Heart right ventricle (tissue), 16 donors: ENCODE results near the gene LDLRAD4. TPM values are rescaled to one million over a fixed set of nuclear protein-coding genes. Genes with fewer than 3 reads are reported as not detected.

Experiments
- ATAC-seq, 8 donors: fragments of 200-7000 bp; cut with Tn5 transposase; one replicate each; pipeline ENCODE4 v1.9.1; 2020; ENCODE audit warnings: mild to moderate bottlenecking in 8 of 8, moderate library complexity in 8 of 8, moderate number of reproducible peaks in 1 of 8
- DNase-seq, 2 donors: peaks; one replicate each; pipeline ENCODE4 v3.0.0-alpha.2; 2020
- H3K27ac ChIP-seq, 10 donors: fragments of 200-600 bp; sonication (generic) in 2 of 10; one replicate each; pipeline versions ENCODE4 v1.5.0 to v1.8.0; 2020 to 2022; ENCODE audit warnings: mild to moderate bottlenecking in 3 of 10
- H3K27me3 ChIP-seq, 7 donors: fragments of 200-600 bp; one replicate each; pipeline ENCODE4 v1.8.0; 2021 to 2022; ENCODE audit warnings: mild to moderate bottlenecking in 2 of 7
- H3K36me3 ChIP-seq, 9 donors: fragments of 200-600 bp; sonication (generic) in 1 of 9; one replicate each; pipeline versions ENCODE4 v1.5.0 to v1.8.0; 2020 to 2022; ENCODE audit warnings: mild to moderate bottlenecking in 2 of 9
- H3K4me1 ChIP-seq, 9 donors: fragments of 200-600 bp; sonication (generic) in 1 of 9; one replicate each; pipeline versions ENCODE4 v1.5.0 to v1.8.0; 2020 to 2022; ENCODE audit warnings: mild to moderate bottlenecking in 4 of 9
- H3K4me3 ChIP-seq, 10 donors: fragments of 200-600 bp; sonication (generic) in 2 of 10; one replicate each; pipeline versions ENCODE4 v1.5.0 to v1.8.0; 2020 to 2022; ENCODE audit warnings: mild to moderate bottlenecking in 7 of 10, moderate library complexity in 2 of 10
- H3K9me3 ChIP-seq, 11 donors: fragments of 200-600 bp in 10 of 11; sonication (generic) in 2 of 11; one replicate each; pipeline versions ENCODE4 v1.5.0 to v1.8.0; 2013 to 2022; ENCODE audit warnings: mild to moderate bottlenecking in 2 of 11, control low read depth in 1 of 11, moderate library complexity in 1 of 11
- WGBS, 2 donors: extraction: QIAGEN DNeasy Blood & Tissue Kit; methylation state at CpG; one replicate each; pipeline ENCODE4 v1.1.7; 2013; ENCODE audit warnings: inconsistent platforms in 1 of 2; 5-methylcytosine and 5-hydroxymethylcytosine counted together
- intact Hi-C, 10 donors: fragments of 100-400 bp; cut with DNase I; formaldehyde crosslinking; loops; one replicate each; pipeline versions ENCODE4 v1.11.1 to v1.14.2; 2022
- polyA plus RNA-seq, 2 donors: library from polyadenylated mRNA; stranded (reverse); fragments of 200-250 nt; gene quantifications; one replicate each; pipeline ENCODE4 v1.2.3, GENCODE V29; 2013
- total RNA-seq, 10 donors: library from RNA; stranded (reverse); fragmentation: NEBNext Ultra II Directional in 3 of 10; extraction: Animal tissue kit (Norgen Biotek cat#: 25700) in 3 of 10; gene quantifications; one replicate each; pipeline versions ENCODE4 v1.2.1 to v1.2.4, GENCODE V29; 2021 to 2023
- TF ChIP-seq, protein P1 (sequence below), 9 donors: fragments of 200-600 bp; sonication (generic) in 2 of 9; IDR thresholded peaks; one replicate each; pipeline versions ENCODE4 v1.5.0 to v1.8.0; 2021 to 2022; ENCODE audit warnings: antibody characterized with exemption in 9 of 9, mild to moderate bottlenecking in 5 of 9, moderate library complexity in 1 of 9
- donor health status: Arrhythmogenic right ventricular cardiomyopathy.
- donor health status: ischemic (EF 13 %, LVEDD 7.1; RV severe dilation, severe dysfunction).
- donor health status: healthy with polysubstance abuse.
- donor health status: DM: no; HTN: yes; CAD: no.
- donor health status: DM: no; HTN: no; CAD: no.
- donor health status: ischemic (EF 25% LVEDD 6.9; RV normal size, moderate dysfunction).
- donor health status: ischemic (EF 25% LVEDD 5.7; RV mildly dilated, moderate dysfunction).
- donor health status: healthy.
- donor health status: DM: yes; HTN: yes; CAD: no.
- donor health status: Ischemic cardiomyopathy.
- donor health status: ischemic (EF 35%, LVEDD 5.7; RV mildly dilated, moderate dysfunction).
- donor health status: nonischemic (EF 11% LVEDD 7.7; RV severe dilation, severe dysfunction).
- donor health status: DM: yes; HTN: yes; CAD: no.
- donor health status: PGD.
- donor health status: ischemic (EF 29% LVEDD 5.4; RV normal size, mild dysfunction).
- donor health status: nonischemic (EF 23%, LVEDD 6.1; RV moderate dilation, normal function).

LDLRAD4 gene
- total and polyA plus RNA-seq, 12 donors = 5.4 to 74.6 (median 34.6) TPM

DNA sequence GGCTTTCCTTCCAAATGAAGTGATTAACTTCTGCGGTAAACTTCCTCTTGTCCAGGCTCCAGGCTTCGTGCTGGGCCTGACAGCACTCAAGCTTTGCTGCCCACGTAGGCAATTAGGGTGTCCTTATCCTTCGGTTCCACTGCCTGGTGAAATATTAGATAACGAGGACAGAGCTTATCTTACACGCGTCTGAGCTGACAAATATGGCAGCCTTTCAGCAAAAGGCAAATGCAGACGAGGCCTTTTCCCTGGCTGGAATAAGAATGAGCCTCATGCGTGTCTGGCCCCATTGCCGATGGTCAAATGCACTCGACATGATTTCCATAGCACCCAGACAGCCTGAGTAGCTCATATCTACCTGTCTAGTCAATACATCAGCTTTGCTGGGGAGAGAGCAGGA lies 366.3 kb downstream of the LDLRAD4 start:
- Histone ChIP-seq H3K36me3 (no peaks in the 10 kb centered on the region), H3K4me1 (peaks cover 0 to 54% (median 29%) of the 10 kb centered on the region in 9 donors), H3K4me3 (no peak overlapping the region), H3K27ac (peak overlapping the region in 6 of 10 donors; percentile 2 to 58 (median 22)), H3K27me3 (no peaks in the 10 kb centered on the region), H3K9me3 (no peaks in the 10 kb centered on the region)
- ATAC-seq (peak; percentile 44 to 89 (median 74)), DNase-seq (no peak)
- 23 to 34% methylated on average over 11 of the region's 11 CpGs for WGBS, 2 donors
- TF ChIP-seq, protein P1, sequence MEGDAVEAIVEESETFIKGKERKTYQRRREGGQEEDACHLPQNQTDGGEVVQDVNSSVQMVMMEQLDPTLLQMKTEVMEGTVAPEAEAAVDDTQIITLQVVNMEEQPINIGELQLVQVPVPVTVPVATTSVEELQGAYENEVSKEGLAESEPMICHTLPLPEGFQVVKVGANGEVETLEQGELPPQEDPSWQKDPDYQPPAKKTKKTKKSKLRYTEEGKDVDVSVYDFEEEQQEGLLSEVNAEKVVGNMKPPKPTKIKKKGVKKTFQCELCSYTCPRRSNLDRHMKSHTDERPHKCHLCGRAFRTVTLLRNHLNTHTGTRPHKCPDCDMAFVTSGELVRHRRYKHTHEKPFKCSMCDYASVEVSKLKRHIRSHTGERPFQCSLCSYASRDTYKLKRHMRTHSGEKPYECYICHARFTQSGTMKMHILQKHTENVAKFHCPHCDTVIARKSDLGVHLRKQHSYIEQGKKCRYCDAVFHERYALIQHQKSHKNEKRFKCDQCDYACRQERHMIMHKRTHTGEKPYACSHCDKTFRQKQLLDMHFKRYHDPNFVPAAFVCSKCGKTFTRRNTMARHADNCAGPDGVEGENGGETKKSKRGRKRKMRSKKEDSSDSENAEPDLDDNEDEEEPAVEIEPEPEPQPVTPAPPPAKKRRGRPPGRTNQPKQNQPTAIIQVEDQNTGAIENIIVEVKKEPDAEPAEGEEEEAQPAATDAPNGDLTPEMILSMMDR (IDR thresholded peaks at IDR 0.05) = no peak
- intact Hi-C loops = loop anchor here in 1 of 10 donors (2.0 kb wide), 1 partner anchor 26 kb away; no protein-coding TSS in a partner anchor

DNA sequence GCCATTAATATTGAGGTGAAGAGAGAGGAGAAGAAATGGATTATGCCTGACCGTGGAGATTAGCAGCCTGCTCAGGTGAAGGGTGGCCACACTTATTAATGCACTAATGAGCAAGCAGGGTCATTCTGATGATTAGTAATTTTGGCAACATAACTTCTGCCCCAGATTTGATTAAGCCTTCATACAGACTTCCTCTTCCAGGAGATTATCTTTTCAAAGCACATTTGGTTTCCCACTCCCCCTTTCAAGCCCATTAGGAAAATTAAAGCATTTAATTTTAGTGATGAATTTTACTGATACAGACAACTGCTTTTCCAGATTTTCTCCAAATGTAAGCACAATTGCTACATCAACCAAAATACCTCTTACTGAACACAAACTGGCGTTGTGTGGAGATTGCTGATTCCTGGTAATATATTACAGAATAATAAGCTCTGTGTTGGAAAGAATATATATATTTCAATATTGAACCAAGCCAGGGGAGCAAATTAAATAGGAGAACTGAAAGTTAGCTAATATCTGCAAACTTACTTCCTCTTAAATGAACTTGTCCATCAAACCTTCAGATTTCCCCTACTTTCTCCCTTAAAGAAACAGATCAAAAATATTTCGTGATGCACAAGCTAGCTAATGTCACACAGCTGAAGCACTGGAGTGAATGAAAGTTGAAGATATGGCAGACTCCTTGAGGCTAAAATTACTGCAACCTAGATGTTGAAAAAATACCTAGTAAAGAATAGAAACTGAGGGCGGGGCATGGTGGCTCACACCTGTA lies 367.0 kb downstream of the LDLRAD4 start:
- intact Hi-C loops = loop anchor here in 1 of 10 donors (2.0 kb wide), 1 partner anchor 25 kb away; no protein-coding TSS in a partner anchor
- no peaks in the 10 kb centered on the region for H3K27me3 ChIP-seq

DNA sequence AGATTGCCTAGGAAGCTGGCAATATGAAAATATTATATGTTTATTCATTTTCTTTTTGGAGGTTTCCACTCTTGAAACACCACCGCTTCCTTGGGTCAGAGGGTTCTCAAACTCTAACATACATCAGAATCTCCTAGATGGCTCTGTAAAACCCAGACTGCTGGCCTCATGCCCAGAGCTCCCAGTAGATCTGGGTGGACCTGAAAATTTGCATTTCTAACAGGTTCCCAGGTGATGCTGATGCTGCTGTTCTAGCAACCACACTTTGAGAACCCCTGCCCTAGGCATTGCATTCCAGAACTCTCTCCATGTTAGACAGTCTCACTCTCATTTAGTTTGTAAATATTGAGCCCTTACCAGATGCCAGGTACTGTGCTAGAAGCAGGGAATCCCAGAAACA lies 368.4 kb downstream of the LDLRAD4 start:
- no peaks in the 10 kb centered on the region for H3K27me3 ChIP-seq
- WGBS, 2 donors = 97 to 100% methylated on average over 1 of the region's 1 CpG

More for the DNA sequence above, 367.0 kb downstream of the LDLRAD4 start:
- H3K27ac ChIP-seq = peak overlapping the region in 4 of 10 donors; percentile 11 to 58 (median 35)
- H3K36me3 ChIP-seq = no peaks in the 10 kb centered on the region
- ATAC-seq = no peak
- TF ChIP-seq, protein P1 (IDR thresholded peaks at IDR 0.05) = no peak
- no peak for DNase-seq
- H3K4me3 ChIP-seq = no peak overlapping the region
- no peaks in the 10 kb centered on the region for H3K9me3 ChIP-seq
- WGBS, 2 donors = 57 to 59% methylated on average over 4 of the region's 4 CpGs
- peaks cover 0 to 46% (median 21%) of the 10 kb centered on the region in 9 donors for H3K4me1 ChIP-seq

DNA sequence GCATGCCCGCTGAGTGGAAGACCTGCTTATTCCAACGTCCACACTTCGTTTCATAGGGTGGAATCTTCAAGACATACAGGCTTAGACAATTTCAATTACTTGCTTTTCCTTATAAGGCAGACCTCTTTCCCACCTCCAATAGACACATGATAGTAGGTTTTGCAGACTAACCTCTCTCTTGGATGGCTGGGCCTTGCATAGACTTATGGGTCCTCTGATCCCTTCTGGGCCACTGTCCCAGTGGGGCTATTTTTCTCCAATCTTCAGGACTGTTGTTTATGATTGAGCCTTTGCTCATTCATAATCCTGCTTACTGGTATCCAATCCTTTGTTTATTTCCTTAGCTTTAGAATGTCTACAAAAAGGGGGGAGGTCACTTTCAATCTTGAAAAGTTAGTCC lies 368.9 kb downstream of the LDLRAD4 start:
- H3K4me3 ChIP-seq = no peak overlapping the region
- no peaks in the 10 kb centered on the region for H3K36me3 ChIP-seq
- DNase-seq = no peak
- WGBS, 2 donors = 94 to 98% methylated on average over 3 of the region's 3 CpGs
- H3K27ac ChIP-seq = no peak overlapping the region
- intact Hi-C loops = no loop called here
- H3K4me1 ChIP-seq = peaks cover 0 to 56% (median 26%) of the 10 kb centered on the region in 9 donors
- no peak for ATAC-seq
- TF ChIP-seq, protein P1 (IDR thresholded peaks at IDR 0.05) = no peak
- H3K27me3 ChIP-seq = no peaks in the 10 kb centered on the region
- no peaks in the 10 kb centered on the region for H3K9me3 ChIP-seq

More for the DNA sequence above, 368.4 kb downstream of the LDLRAD4 start:
- ATAC-seq (no peak), DNase-seq (no peak)
- Histone ChIP-seq H3K27ac (no peak overlapping the region), H3K4me1 (peaks cover 0 to 51% (median 21%) of the 10 kb centered on the region in 9 donors), H3K9me3 (no peaks in the 10 kb centered on the region), H3K36me3 (no peaks in the 10 kb centered on the region), H3K4me3 (no peak overlapping the region)
- TF ChIP-seq, protein P1 (IDR thresholded peaks at IDR 0.05) = no peak
- intact Hi-C loops = no loop called here
